Measurements from ENCODE around the gene ATRNL1.

Gene ATRNL1

GRCh38 chr10:115761166-115761565 lies 668.0 kb downstream of the ATRNL1 start:
- Histone ChIP-seq H3K9ac (ENCODE audit: low read length) (no peak overlapping the region), H3K4me1 (ENCODE audit: low read length) (no peaks in the 10 kb centered on the region), H2AFZ (ENCODE audit: low read depth, low read length) (no peak overlapping the region), H3K4me3 (ENCODE audit: low read length) (no peak overlapping the region), H3K9me3 (ENCODE audit: insufficient read depth, low read length) (no peaks in the 10 kb centered on the region), H4K20me1 (ENCODE audit: insufficient read depth, low read length) (no peaks in the 10 kb centered on the region), H3K27me3 (ENCODE audit: low read depth, low read length) (no peaks in the 10 kb centered on the region), H3K27ac (ENCODE audit: low read length) (no peak overlapping the region), H3K79me2 (ENCODE audit: low read length) (no peaks in the 10 kb centered on the region), H3K4me2 (ENCODE audit: low read length) (no peak overlapping the region), H3K36me3 (replicated peaks; ENCODE audit: low read depth, low read length) (no peaks in the 10 kb centered on the region)
- TF ChIP-seq CTCF (IDR thresholded peaks at IDR 0.05; ENCODE audit: low read depth, low read length) (no peak), EZH2phosphoT487 (IDR thresholded peaks at IDR 0.05; ENCODE audit: low read depth) (no peak)

GRCh38 chr10:115762029-115762428 lies 668.9 kb downstream of the ATRNL1 start:
- H3K79me2 ChIP-seq (ENCODE audit: low read length): no peaks in the 10 kb centered on the region
- no peak overlapping the region for H3K9ac ChIP-seq (ENCODE audit: low read length)
- H4K20me1 ChIP-seq (ENCODE audit: insufficient read depth, low read length): no peaks in the 10 kb centered on the region
- no peak overlapping the region for H3K27ac ChIP-seq (ENCODE audit: low read length)
- no peaks in the 10 kb centered on the region for H3K27me3 ChIP-seq (ENCODE audit: low read depth, low read length)
- no peaks in the 10 kb centered on the region for H3K36me3 ChIP-seq (replicated peaks; ENCODE audit: low read depth, low read length)
- H3K4me3 ChIP-seq (ENCODE audit: low read length): no peak overlapping the region
- no peak overlapping the region for H3K4me2 ChIP-seq (ENCODE audit: low read length)
- no peaks in the 10 kb centered on the region for H3K9me3 ChIP-seq (ENCODE audit: insufficient read depth, low read length)
- H3K4me1 ChIP-seq (ENCODE audit: low read length): no peaks in the 10 kb centered on the region
- TF ChIP-seq CTCF (IDR thresholded peaks at IDR 0.05; ENCODE audit: low read depth, low read length) (no peak), EZH2phosphoT487 (IDR thresholded peaks at IDR 0.05; ENCODE audit: low read depth) (no peak)
- no peak overlapping the region for H2AFZ ChIP-seq (ENCODE audit: low read depth, low read length)

GRCh38 chr10:115771755-115772154 lies 678.6 kb downstream of the ATRNL1 start:
- H3K27ac ChIP-seq (ENCODE audit: low read length): no peak overlapping the region
- no peak overlapping the region for H2AFZ ChIP-seq (ENCODE audit: low read depth, low read length)
- H3K4me3 ChIP-seq (ENCODE audit: low read length): no peak overlapping the region

GRCh38 chr10:115772606-115773005 lies 679.4 kb downstream of the ATRNL1 start:
- H3K79me2 ChIP-seq (ENCODE audit: low read length): no peaks in the 10 kb centered on the region
- TF ChIP-seq EZH2phosphoT487 (IDR thresholded peaks at IDR 0.05; ENCODE audit: low read depth) (no peak), CTCF (IDR thresholded peaks at IDR 0.05; ENCODE audit: low read depth, low read length) (no peak)
- H3K4me1 ChIP-seq (ENCODE audit: low read length): no peaks in the 10 kb centered on the region
- no peak overlapping the region for H3K4me2 ChIP-seq (ENCODE audit: low read length)
- no peak overlapping the region for H2AFZ ChIP-seq (ENCODE audit: low read depth, low read length)
- H3K9me3 ChIP-seq (ENCODE audit: insufficient read depth, low read length): no peaks in the 10 kb centered on the region
- no peaks in the 10 kb centered on the region for H3K27me3 ChIP-seq (ENCODE audit: low read depth, low read length)
- H3K4me3 ChIP-seq (ENCODE audit: low read length): no peak overlapping the region
- H4K20me1 ChIP-seq (ENCODE audit: insufficient read depth, low read length): no peaks in the 10 kb centered on the region
- no peak overlapping the region for H3K27ac ChIP-seq (ENCODE audit: low read length)
- H3K9ac ChIP-seq (ENCODE audit: low read length): no peak overlapping the region
- no peaks in the 10 kb centered on the region for H3K36me3 ChIP-seq (replicated peaks; ENCODE audit: low read depth, low read length)

More at GRCh38 chr10:115771755-115772154, 678.6 kb downstream of the ATRNL1 start:
- Histone ChIP-seq H3K9ac (ENCODE audit: low read length) (no peak overlapping the region), H3K36me3 (replicated peaks; ENCODE audit: low read depth, low read length) (no peaks in the 10 kb centered on the region), H3K4me2 (ENCODE audit: low read length) (no peak overlapping the region), H3K79me2 (ENCODE audit: low read length) (no peaks in the 10 kb centered on the region), H4K20me1 (ENCODE audit: insufficient read depth, low read length) (no peaks in the 10 kb centered on the region), H3K4me1 (ENCODE audit: low read length) (no peaks in the 10 kb centered on the region), H3K9me3 (ENCODE audit: insufficient read depth, low read length) (no peaks in the 10 kb centered on the region), H3K27me3 (ENCODE audit: low read depth, low read length) (no peaks in the 10 kb centered on the region)
- TF ChIP-seq EZH2phosphoT487 (IDR thresholded peaks at IDR 0.05; ENCODE audit: low read depth) (no peak), CTCF (IDR thresholded peaks at IDR 0.05; ENCODE audit: low read depth, low read length) (no peak)
